Hepatocyte (in vitro differentiated cells): Measurements from ENCODE around the gene ATP5IF1.

ENCODE experiments used
- CTCF ChIP-seq: fragments of 200-600 bp; sonication (generic); IDR thresholded peaks from 2 replicates; pipeline ENCODE4 v1.5.1; 2016; ENCODE audit warnings: antibody characterized with exemption, mild to moderate bottlenecking; ENCODE audit not compliant: poor library complexity
- EZH2phosphoT487 ChIP-seq: fragments of 200-600 bp; sonication (generic); IDR thresholded peaks from one replicate; pipeline ENCODE4 v1.6.1; 2018; ENCODE audit warnings: antibody characterized with exemption, mild to moderate bottlenecking, low read depth, moderate library complexity; ENCODE audit not compliant: unreplicated experiment, severe bottlenecking

- TF ChIP-seq CTCF (no peak), EZH2phosphoT487 (no peak)
Measured at GRCh38 chr1:28235755-28236655, at the start of gene ATP5IF1.
